VCaP (cell line): ENCODE data around the gene PEAR1.
A peak's percentile ranks its signal among the peaks of the same experiment; 100 is the strongest.

ENCODE experiments used
- H3K27ac ChIP-seq: fragments of 450-650 bp; 2 replicates; pipeline ENCODE4 v1.5.1; 2017
- CTCF ChIP-seq: fragments of 450-650 bp; conservative IDR thresholded peaks from 2 replicates; pipeline ENCODE4 v1.5.1; 2017; ENCODE audit warnings: mild to moderate bottlenecking, moderate library complexity

PEAR1 gene

GRCh38 chr1:156909671-156910070 lies 16.2 kb downstream of the PEAR1 start:
- H3K27ac ChIP-seq = no peak overlapping the region
- no peak for TF ChIP-seq CTCF

GRCh38 chr1:156910309-156910782 lies 16.8 kb downstream of the PEAR1 start:
- peak; percentile 82 for TF ChIP-seq CTCF
- H3K27ac ChIP-seq = no peak overlapping the region

- no peak for TF ChIP-seq CTCF
- no peak overlapping the region for H3K27ac ChIP-seq
Measured at GRCh38 chr1:156911577-156912298, 18.2 kb downstream of the PEAR1 start.

- TF ChIP-seq CTCF = no peak
- no peak overlapping the region for H3K27ac ChIP-seq
Measured at GRCh38 chr1:156912310-156912709, 18.8 kb downstream of the PEAR1 start.

GRCh38 chr1:156912861-156913808 lies 19.6 kb downstream of the PEAR1 start:
- H3K27ac ChIP-seq = no peak overlapping the region
- TF ChIP-seq CTCF = no peak

- no peak overlapping the region for H3K27ac ChIP-seq
- TF ChIP-seq CTCF = no peak
Measured at GRCh38 chr1:156913809-156914387, 20.4 kb downstream of the PEAR1 start.

GRCh38 chr1:156914440-156914856 lies 20.9 kb downstream of the PEAR1 start:
- TF ChIP-seq CTCF = no peak
- H3K27ac ChIP-seq = no peak overlapping the region
